GM10266 (cell line): Measurements from ENCODE around the gene NSD2.
"Not testable (repeated sequence)": the region's sequence is repeated elsewhere in the genome, so short reads cannot be mapped to it uniquely, and the experiment has no call there.

ENCODE experiments used
- DNase-seq: peaks from one replicate; pipeline ENCODE4 v3.0.0; 2012; ENCODE audit errors: extremely low spot score
- TF ChIP-seq, protein P1 (sequence below): IDR thresholded peaks from 2 replicates; pipeline ENCODE4 v1.5.1; 2012; ENCODE audit warnings: mild to moderate bottlenecking, low read depth; ENCODE audit not compliant: control insufficient read depth, insufficient read depth; ENCODE audit errors: missing control alignments

The NSD2 gene

DNA sequence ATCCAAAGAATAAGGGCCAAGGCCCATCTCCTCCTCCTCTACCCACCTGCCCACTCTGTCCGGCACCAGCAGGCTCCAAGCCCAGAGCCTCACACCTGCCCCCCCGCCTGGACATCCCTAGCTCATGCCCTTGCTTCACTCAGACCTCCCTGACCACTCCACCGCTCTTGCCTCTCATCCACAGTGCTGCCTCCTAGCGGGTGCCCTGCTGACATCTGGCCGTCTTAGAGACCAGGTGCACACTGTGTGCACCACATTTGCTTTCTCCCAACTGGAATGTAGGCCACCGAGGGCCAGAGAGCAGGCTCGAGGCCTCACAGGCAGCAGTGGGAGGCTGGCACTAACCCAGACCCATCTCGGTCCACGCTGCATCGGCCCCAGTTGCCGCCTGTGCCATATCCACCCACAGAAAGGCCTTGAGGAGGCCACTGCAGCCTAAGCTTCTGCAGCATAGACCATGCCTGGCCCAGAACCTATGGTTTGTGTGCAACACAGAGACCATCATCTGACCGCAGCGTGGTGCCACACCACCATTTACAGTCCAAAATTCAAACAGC, 28.8 kb upstream of the NSD2 start:
- TF ChIP-seq, protein P1, sequence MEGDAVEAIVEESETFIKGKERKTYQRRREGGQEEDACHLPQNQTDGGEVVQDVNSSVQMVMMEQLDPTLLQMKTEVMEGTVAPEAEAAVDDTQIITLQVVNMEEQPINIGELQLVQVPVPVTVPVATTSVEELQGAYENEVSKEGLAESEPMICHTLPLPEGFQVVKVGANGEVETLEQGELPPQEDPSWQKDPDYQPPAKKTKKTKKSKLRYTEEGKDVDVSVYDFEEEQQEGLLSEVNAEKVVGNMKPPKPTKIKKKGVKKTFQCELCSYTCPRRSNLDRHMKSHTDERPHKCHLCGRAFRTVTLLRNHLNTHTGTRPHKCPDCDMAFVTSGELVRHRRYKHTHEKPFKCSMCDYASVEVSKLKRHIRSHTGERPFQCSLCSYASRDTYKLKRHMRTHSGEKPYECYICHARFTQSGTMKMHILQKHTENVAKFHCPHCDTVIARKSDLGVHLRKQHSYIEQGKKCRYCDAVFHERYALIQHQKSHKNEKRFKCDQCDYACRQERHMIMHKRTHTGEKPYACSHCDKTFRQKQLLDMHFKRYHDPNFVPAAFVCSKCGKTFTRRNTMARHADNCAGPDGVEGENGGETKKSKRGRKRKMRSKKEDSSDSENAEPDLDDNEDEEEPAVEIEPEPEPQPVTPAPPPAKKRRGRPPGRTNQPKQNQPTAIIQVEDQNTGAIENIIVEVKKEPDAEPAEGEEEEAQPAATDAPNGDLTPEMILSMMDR = no peak

DNA sequence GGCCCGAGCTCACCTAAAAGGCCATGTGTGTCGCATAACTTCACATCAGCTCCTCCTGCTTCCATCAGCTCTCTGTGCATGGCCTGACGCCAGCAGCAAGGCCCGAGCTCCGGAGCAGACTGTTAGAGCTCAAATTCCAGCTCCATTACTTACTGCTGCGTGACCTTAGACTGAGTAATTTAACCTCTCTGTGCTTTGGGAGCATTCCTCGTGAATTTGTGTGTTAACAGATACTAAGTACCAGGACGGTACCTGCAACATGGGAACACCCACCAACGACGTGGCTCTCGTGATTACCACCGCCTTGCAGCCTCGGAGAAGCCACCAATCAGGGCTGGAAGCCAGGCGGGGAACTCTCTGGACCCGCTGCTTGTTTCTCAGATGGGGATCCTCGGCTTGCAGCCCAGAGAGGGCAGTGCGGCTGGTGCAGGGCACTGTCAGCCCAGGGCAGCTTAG, 28.2 kb upstream of the NSD2 start:
- no peak for DNase-seq
- TF ChIP-seq, protein P1 = no peak

More for the DNA sequence above, 28.8 kb upstream of the NSD2 start:
- DNase-seq = no peak

DNA sequence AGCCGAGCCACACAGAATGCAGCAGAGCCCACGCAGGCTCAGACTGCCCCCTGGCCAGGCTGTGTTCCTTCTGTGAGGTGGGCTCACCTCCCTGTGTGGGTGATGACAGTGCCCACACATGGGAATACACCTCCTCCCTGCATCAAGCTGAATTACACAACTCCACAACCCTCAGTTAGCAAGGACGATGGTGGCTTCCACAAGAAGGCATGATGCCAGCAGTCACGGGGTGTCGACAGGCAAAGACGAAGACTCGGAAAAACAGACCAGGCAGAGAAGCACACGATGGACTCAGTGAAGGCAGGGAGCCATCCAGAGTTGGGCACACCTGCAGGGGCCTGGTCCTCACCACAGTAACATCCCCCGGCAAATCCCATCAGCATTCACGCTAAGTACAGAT, 27.3 kb upstream of the NSD2 start:
- TF ChIP-seq, protein P1 = no peak

DNA sequence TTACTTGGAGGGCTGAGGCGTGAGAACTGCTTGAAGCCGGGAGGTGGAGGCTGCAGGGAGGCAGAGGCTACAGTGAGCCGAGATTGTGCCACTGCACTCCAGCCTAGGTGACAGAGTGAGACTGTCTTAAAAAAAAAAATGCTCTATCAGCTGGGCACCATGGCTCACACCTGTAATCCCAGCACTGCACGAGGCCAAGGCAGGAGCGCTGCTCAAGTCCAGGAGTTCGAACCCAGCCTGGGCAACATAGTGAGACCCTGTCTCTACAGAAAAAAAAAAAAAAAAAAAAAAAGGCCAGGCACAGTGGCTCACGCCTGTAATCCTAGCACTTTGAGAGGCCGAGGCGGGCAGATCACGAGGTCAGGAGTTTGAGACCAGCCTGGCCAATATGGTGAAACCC, 26.6 kb upstream of the NSD2 start:
- not testable (repeated sequence) for DNase-seq

More for the DNA sequence above, 27.3 kb upstream of the NSD2 start:
- DNase-seq = no peak

DNA sequence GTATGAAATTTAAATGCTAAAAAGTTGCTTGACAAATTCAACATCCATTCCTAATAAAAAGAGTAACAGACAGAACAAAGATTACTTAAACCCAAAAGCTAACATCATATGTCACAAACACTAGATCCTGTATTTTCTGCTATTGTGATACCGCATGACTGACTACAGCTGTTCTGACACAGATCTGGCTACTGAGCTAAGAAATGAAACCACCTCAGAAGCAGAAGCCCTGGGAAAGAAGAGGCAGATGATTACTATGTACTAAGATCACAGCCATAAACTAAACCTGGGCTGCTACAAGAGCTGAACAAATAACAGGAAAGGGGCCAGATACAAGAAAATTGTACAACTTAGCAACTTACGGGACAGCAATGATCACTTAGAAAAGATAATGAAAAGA, 24.6 kb upstream of the NSD2 start:
- DNase-seq = no peak
- TF ChIP-seq, protein P1 = no peak

DNA sequence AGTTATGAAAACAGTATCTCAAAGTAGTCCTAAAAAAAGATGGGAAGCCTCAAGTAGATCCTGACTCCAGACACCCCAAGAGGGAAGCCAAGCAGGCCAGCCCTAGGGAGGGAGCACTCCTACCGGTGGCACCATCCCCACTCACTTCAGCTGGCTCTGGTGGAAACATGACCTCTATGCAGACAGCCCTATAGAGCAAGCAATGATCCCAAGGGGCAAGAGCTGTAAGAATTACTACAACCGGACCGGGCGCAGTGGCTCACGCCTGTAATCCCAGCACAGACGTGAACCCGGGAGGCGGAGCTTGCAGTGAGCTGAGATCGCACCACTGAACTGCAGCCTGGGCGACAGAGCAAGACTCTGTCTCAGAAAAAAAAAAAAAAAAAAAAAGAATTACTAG, 20.9 kb upstream of the NSD2 start:
- no peak for DNase-seq

DNA sequence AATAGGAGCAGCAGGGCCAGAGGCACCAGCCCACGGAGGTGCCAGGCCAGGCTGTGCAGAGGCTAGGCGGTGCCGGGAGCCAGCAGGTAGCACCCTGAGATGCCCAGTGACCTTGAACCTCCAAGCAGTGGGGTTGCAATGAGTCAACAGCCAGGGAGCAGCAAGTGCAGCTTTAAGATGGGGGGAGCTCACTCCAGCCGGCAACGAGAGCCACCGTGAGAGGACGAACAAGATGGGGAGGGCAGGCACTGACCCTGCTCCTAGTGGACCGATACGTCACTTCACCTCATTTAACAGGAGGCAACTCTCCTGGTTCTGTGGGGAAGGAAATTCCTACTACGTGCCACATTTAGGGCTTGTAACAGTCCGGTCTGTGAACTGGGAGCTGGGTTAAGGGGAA, 20.0 kb upstream of the NSD2 start:
- TF ChIP-seq, protein P1 = no peak
- DNase-seq = no peak

More for the DNA sequence above, 20.9 kb upstream of the NSD2 start:
- TF ChIP-seq, protein P1 = no peak
